SHP77 (cell line): ENCODE measurements around the gene ELMOD3.
"Not testable (repeated sequence)": the region's sequence is repeated elsewhere in the genome, so short reads cannot be mapped to it uniquely, and the experiment has no call there.

Experiments
- DNase-seq, 2 experiments: peaks; one replicate each; lab custom pipeline; 2025; lab: John Stamatoyannopoulos, UW

Gene ELMOD3

GRCh38 chr2:85401464-85401805 is 46.9 kb downstream of the ELMOD3 start:
- DNase-seq: no peak

DNA sequence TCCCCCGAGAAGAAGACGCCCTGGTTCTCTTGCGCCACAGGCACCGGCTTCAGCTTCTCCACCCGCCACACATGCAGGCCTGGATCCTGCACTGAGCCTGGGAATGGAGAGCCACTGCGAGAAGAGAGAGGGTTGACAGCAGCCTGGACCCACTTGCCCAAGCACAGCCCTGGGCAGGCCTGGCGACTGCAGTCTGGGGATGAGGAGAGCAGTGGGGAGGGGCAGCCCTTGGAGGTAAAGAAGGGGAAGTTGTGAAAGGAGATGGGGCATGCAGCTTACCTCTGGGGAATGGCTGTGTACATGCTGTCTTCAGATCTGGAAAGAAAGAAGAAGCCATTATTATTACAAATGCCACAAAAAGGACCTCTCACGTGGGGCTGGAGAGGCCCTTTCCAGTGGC is 47.3 kb downstream of the ELMOD3 start:
- DNase-seq: no peak

DNA sequence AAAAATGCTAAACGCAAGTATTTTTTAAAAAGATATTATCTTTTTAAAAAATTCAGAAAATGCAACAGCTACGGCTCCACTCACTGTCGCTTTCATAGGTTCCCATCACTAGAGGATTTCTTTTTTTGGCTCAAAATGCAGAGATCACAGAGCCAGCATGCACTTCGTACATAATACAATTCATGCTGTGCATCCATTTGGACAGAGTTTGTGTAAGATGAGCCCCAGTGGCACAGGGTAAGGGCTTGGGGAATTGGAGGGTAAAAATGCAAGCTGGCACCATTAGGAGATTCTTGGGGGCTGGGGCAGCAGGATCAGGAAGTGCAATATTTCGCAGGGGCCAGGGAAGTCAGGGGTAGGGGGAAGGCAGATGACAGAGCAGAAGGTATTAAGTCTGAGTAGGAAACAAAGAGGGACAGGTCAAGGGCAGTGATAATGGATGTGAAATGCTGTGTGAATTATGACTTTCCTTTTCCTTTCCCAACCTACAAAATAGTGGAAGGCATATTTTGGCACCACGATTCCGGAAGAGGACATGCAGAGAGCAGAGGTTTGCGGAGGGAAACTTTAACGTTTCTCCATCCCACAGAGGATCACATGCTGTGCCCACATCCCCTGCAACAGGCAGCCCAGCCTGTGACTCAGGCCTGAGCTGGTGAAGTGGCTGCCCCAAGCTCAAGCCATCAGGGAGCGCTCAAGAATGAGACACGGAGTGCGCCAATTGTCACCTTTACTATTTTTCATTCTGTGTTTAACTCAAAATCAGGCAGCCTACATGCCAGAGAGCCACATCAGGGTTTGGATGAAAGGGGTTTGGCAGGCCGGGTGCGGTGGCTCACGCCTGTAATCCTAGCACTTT is 50.9 kb downstream of the ELMOD3 start:
- no peak for DNase-seq

DNA sequence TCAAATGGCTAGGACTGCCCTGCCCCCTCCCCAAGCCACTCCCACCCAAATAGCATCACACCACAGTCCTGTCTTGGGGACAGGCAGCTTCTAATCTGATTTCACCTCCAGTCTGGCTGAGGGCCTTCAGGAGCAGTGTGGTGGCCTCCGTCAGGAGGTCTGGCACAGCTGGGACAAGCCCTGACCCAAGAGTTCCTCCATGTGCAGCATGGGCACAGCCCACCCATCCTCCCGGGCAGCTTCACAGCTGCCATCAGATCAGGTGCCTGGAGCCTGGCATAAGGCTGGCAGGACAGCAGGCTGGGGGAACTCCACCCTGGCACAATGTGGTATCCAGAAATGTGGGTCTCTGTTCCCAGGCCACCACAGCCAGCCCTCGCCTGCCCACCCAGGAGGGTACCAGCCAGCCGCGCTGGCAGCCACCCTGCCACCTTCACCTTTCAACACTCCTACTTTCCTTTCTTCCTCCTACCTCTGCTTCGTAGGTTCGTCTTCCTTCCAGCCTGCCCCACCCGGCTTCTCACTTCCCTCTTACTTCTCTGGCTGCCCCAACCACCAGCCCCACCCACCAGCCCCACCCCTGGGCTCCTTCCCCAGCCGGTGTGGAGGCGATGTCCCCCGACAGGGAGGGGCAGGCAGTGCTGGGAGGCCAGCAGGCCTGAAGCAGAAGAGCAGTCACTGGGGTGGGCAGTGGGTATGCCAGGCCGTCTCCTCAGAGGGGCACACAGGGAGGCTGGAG is 55.4 kb downstream of the ELMOD3 start, which contains the start of gene CAPG:
Gene CAPG (minus strand): TSS at position 522 of the 739 bp plus-strand sequence. CDS start 8,221 bp downstream, outside the sequence.
- no peak for DNase-seq

- DNase-seq: no peak
Measured at GRCh38 chr2:85410584-85411404, 56.2 kb downstream of the ELMOD3 start.

DNA sequence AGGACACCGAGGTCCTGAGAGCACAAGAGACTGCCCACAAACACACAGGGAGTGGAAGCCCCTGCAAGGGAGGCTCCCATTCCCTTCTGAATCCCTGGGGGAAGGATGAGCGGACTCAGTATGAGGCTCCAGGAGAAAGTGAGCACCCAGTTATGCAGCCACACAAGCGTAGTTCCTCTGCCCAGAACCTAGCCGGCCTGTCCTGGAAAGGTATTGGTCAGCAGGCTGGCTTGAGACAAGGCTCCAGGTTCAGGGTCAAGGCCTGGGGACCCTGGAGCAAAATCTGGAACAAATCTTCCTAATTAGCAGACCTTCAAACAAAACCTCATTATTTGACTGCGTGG is 56.8 kb downstream of the ELMOD3 start:
- no peak for DNase-seq

DNA sequence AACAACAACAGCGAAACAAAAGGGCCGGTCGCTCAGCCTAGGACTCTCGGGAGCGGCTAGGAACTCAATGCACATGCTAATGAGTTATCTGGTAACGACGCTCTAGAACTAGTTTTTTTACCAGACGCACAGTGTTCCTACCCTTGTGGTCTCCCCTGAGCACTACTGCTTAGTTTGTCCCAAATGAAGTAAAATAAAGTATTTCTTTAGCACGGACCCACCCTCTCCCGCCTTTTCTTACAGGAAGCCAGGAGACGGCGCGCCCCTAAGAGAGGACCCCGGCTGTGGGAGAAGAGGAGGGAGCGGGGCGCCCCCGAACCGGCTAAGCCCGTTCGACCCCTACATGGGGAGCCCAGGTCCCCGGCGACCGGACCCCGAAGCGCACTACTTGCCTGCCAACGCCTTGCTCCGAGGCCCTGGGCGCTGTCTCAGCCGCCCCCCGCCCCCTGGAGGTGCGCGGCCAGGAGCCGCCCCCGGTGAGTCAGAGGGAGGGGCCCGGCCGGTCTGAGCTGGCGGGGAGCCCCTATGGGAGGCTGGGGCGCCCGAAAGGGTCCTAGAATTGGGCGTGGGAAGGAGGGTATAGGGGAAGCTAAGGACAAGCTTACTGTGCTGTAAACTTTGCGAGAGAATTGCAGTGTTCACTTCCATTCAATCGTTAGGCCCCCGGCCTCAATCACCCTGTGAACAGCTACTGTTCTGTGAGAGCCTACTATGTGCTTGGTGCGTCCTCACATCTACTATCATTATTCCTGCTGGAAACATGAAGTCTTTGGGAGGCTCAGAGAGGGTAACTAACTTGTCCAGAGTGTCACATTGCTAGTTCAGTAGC is 59.2 kb downstream of the ELMOD3 start:
- DNase-seq: no peak

- DNase-seq: not testable (repeated sequence)
Measured at GRCh38 chr2:85414421-85414759, 59.8 kb downstream of the ELMOD3 start.

- DNase-seq: no peak
Measured at GRCh38 chr2:85414761-85415553, 60.4 kb downstream of the ELMOD3 start.

- DNase-seq: no peak
Measured at GRCh38 chr2:85415980-85416650, 61.5 kb downstream of the ELMOD3 start.

DNA sequence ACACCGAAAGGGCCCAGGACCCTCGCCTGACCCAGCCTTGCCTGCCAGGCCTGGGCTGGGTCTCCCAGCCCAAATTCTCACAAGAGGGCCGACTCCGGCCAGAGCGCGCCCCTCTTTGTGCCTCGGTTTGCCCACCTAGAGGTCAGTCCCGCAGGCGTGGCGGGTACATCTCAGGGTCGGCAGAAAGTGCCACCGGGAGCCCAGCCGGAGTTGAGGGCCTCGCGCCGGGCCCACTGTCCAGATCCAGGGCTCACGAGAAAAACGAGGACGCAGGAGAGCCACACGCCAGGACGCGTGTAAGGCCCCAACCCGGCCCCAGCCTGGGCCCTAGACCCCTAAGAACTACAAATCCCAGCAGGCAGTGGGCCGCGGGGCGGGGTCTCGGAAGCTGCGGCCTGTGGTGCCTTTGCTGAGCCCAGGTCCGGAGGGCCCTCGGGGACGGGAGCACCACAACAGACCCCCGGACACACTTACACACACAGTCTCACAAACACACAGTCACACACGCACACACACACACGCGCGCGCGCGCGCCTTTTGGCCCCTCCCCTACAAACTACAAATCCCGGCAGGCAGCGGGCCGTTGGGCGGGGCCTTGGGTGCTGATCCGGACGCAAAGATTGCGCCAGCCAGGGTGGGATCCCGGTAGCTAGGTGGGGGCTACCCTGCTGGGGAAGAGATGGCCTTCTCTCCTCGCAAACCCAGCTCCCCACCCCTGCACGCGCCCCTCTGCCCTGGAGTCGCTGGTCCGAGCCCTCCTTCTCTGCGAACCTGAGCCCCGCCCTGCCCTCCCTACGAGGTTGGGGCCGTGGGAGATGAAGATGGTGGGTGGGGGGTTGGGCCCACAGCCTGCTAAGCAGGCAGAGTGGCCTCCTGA is 63.8 kb downstream of the ELMOD3 start, which contains the start of gene SH2D6:
Gene SH2D6 (plus strand): TSS at position 583 of the 877 bp plus-strand sequence. CDS start 10,752 bp downstream, outside the sequence.
- DNase-seq: peak; percentile 61 to 91

GRCh38 chr2:85419009-85419675 is 64.6 kb downstream of the ELMOD3 start:
- no peak for DNase-seq

DNA sequence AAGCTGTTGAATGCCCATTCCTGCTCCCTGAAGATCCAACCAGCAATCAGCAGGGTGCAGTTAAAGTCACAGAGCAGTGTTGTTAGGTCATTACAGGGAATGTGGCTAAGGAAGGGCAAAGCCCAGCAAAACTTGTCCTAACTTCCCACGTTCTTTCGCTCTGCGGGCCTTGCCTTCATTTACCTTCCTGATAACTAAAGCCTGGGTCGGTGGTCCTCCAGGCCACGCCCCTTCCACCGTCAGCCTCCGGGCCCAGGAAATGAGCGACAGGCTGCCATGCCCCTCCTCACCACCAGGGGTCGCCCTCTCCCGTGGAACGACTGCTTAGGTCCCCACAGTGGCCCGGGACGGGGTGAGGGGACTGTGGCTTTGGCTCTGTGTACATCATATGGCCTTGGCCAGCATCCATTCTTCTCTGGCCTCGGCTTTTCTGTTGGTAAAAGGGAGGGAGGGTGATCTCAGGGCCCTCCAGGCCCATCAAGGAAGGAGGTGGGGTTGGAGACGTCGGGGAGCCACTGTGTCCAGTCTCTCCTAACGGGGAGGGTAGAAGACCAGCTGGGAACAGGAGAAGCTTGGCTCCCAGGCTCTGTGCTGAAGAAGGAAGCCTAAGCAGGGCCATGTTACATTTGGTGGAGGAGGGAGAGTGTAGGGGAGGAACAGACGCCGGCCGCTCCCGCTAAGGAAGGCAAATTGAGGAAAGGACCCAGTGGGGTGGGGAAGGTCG is 66.1 kb downstream of the ELMOD3 start:
- peak; percentile 87 to 88 for DNase-seq

GRCh38 chr2:85421260-85422071 is 66.9 kb downstream of the ELMOD3 start:
- peak; percentile 54 to 62 for DNase-seq

DNA sequence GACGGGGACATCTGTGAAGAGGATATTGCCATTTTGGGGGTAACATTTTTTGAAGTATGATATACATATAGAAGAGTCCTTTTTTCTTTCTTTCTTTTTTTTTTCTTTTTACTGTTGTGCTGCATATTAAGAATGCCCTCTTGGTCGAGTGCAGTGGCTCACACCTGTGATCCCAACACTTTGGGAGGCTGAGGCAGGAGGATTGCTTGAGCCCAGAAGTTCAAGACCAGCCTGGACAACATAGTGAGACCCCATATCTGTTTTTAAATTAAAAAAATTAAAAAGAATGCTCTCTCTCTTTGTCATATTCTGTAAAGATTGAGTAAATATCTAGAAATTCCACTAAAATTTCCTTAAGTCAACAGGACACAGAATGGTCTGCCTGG is 67.5 kb downstream of the ELMOD3 start:
- no peak for DNase-seq

DNA sequence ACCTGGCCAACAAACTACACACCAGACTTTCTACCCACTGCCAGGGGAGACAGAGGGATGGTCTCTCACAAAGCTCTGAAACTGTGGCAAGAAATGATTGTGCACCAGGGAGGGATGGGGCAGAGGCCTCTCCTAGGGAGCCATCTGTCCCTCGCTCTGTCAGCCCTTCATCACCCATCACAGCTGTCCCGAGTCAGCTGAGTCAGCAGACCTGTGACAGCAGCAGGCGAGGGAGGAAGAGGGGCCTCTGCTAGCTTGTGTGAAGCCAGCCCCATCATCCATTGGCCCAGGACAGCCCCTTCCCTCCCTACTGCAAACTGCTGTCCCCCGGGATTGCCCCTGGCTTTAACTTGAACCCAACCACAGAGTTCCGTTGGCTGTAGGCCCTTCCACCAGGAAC is 69.0 kb downstream of the ELMOD3 start:
- no peak for DNase-seq

DNA sequence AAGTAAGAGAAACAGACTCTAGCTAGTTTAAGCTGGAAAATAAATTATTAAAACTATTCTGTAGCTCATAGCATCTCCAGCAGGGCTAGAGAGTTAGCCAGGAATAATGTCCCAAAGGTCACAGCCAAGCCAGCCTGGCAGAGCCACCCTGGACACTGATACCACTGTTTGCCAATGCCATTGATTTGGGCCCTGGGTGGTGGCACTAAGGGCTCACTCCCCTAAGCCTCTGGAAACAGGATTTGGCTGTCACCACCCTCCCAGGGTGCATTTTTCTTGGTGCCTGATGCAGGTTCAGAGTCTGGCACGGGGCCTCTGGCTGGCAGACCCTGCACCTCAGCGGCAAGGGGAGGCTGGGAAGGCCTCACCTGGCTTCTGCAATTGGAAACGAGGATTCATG is 71.0 kb downstream of the ELMOD3 start:
- no peak for DNase-seq
